Tibial nerve (tissue), 4 donors: ENCODE data around the gene FCAR. TPM values are rescaled to one million over a fixed set of nuclear protein-coding genes. Genes with fewer than 3 reads are reported as not detected.
"Not testable (repeated sequence)": the region's sequence is repeated elsewhere in the genome, so short reads cannot be mapped to it uniquely, and the experiment has no call there.

ENCODE experiments used
- DNase-seq, 2 donors: peaks; one replicate each; pipeline ENCODE4 v3.0.0-alpha.2; 2019; ENCODE audit warnings: low spot score in 2 of 2
- H3K27ac ChIP-seq, 4 donors: fragments of 200-600 bp; sonication (generic) in 3 of 4; one replicate each; pipeline ENCODE4 v1.5.1; 2017 to 2019; ENCODE audit warnings: mild to moderate bottlenecking in 1 of 4
- H3K27me3 ChIP-seq, 2 donors: fragments of 200-600 bp; sonication (generic) in 1 of 2; one replicate each; pipeline versions ENCODE4 v1.5.1 to v1.6.0; 2017 to 2019
- H3K36me3 ChIP-seq, 3 donors: fragments of 200-600 bp; sonication (generic); one replicate each; pipeline ENCODE4 v1.5.1; 2018 to 2019
- H3K4me1 ChIP-seq, 4 donors: fragments of 200-600 bp; sonication (generic) in 3 of 4; one replicate each; pipeline ENCODE4 v1.5.1; 2017 to 2019
- H3K4me3 ChIP-seq, 4 donors: fragments of 200-600 bp; sonication (generic) in 3 of 4; one replicate each; pipeline ENCODE4 v1.5.1; 2017 to 2019; ENCODE audit warnings: mild to moderate bottlenecking in 1 of 4, moderate library complexity in 1 of 4
- H3K9me3 ChIP-seq, 4 donors: fragments of 200-600 bp; sonication (generic) in 3 of 4; one replicate each; pipeline ENCODE4 v1.5.1; 2017 to 2019
- EP300 ChIP-seq, 2 donors: sonication (generic); formaldehyde crosslinking; IDR thresholded peaks; one replicate each; pipeline ENCODE4 v1.6.1; 2017; ENCODE audit warnings: antibody characterized with exemption in 2 of 2, mild to moderate bottlenecking in 1 of 2
- POLR2A ChIP-seq, 2 donors: fragments of 450-650 bp; IDR thresholded peaks; one replicate each; pipeline ENCODE4 v1.6.1; 2017; ENCODE audit warnings: antibody characterized with exemption in 2 of 2, mild to moderate bottlenecking in 2 of 2, moderate library complexity in 2 of 2
- WGBS, 2 donors: methylation state at CpG; one replicate each; pipeline ENCODE4 v1.1.5; 2018; 5-methylcytosine and 5-hydroxymethylcytosine counted together
- total RNA-seq, 4 donors: library from RNA; depleted of rRNA; stranded (reverse); fragments of >200 nt; gene quantifications; one replicate each; pipeline ENCODE4 v1.1.0, GENCODE V29; 2016
- TF ChIP-seq, protein P1 (sequence below), 5 experiments: fragments of 200-600 bp in 3 of 5; fragments of 450-650 bp in 2 of 5; sonication (generic) in 3 of 5; IDR thresholded peaks; one replicate each; pipeline ENCODE4 v1.5.1; 2016 to 2019; ENCODE audit warnings: antibody characterized with exemption in 5 of 5, mild to moderate bottlenecking in 3 of 5, moderate library complexity in 2 of 5

FCAR gene
- total RNA-seq, 4 donors from 2014 or later, result 2.1 TPM; not detected in 3

DNA sequence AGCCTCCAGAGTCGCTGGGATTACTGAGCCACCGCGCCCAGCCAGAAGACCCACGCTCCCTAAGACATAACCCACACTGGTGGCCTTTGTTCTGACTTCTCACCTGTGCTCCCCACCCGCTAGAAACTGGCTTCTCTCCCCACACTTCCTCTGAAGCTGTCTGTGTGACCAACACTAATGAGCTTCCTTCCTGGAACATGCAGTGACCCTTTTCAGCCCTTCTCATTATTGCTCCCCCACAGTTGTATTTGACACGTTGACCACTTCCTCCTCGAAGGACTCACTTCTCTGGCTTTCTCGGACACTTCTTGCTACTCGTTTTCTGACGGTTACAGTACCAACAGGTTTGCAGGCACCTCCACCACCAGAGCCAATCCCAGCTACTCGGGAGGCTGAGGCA lies 42.8 kb downstream of the FCAR start:
- Histone ChIP-seq H3K4me3 (no peak overlapping the region), H3K27me3 (no peaks in the 10 kb centered on the region), H3K9me3 (peaks cover 0 to 16% (median 0%) of the 10 kb centered on the region in 4 donors), H3K4me1 (no peaks in the 10 kb centered on the region), H3K27ac (no peak overlapping the region), H3K36me3 (no peaks in the 10 kb centered on the region)
- WGBS, 2 donors, result 70 to 81% methylated on average over 11 of the region's 11 CpGs
- no peak for DNase-seq
- TF ChIP-seq, protein P1, sequence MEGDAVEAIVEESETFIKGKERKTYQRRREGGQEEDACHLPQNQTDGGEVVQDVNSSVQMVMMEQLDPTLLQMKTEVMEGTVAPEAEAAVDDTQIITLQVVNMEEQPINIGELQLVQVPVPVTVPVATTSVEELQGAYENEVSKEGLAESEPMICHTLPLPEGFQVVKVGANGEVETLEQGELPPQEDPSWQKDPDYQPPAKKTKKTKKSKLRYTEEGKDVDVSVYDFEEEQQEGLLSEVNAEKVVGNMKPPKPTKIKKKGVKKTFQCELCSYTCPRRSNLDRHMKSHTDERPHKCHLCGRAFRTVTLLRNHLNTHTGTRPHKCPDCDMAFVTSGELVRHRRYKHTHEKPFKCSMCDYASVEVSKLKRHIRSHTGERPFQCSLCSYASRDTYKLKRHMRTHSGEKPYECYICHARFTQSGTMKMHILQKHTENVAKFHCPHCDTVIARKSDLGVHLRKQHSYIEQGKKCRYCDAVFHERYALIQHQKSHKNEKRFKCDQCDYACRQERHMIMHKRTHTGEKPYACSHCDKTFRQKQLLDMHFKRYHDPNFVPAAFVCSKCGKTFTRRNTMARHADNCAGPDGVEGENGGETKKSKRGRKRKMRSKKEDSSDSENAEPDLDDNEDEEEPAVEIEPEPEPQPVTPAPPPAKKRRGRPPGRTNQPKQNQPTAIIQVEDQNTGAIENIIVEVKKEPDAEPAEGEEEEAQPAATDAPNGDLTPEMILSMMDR (IDR thresholded peaks at IDR 0.05), result no peak
- TF ChIP-seq POLR2A (IDR thresholded peaks at IDR 0.05) (no peak), EP300 (IDR thresholded peaks at IDR 0.05) (no peak)

DNA sequence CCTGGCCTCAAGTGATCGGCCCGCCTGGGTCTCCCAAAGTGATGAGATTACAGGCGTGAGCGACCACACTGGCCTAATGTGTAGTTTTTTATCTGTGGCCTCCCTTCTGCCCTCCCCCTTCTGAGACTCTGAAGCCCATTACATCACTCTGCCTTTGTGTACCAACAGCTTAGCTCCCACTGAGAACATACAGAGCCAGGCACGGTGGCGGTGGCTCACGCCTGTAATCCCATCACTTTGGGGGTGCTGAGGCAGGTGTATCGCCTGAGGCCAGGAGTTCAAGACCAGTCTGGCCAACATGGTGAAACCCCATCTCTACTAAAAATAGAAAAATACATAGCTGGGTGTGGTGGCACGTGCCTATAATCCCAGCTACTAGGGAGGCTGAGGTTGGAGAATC lies 44.5 kb downstream of the FCAR start:
- H3K27ac ChIP-seq, result no peak overlapping the region
- H3K9me3 ChIP-seq, result peaks cover 0 to 16% (median 0%) of the 10 kb centered on the region in 4 donors
- DNase-seq, result no peak
- TF ChIP-seq, protein P1 (IDR thresholded peaks at IDR 0.05), result no peak
- no peak for TF ChIP-seq POLR2A (IDR thresholded peaks at IDR 0.05)
- no peak for TF ChIP-seq EP300 (IDR thresholded peaks at IDR 0.05)
- no peaks in the 10 kb centered on the region for H3K27me3 ChIP-seq
- WGBS, 2 donors, result 90 to 92% methylated on average over 9 of the region's 9 CpGs
- H3K4me3 ChIP-seq, result no peak overlapping the region
- no peaks in the 10 kb centered on the region for H3K36me3 ChIP-seq
- no peaks in the 10 kb centered on the region for H3K4me1 ChIP-seq

DNA sequence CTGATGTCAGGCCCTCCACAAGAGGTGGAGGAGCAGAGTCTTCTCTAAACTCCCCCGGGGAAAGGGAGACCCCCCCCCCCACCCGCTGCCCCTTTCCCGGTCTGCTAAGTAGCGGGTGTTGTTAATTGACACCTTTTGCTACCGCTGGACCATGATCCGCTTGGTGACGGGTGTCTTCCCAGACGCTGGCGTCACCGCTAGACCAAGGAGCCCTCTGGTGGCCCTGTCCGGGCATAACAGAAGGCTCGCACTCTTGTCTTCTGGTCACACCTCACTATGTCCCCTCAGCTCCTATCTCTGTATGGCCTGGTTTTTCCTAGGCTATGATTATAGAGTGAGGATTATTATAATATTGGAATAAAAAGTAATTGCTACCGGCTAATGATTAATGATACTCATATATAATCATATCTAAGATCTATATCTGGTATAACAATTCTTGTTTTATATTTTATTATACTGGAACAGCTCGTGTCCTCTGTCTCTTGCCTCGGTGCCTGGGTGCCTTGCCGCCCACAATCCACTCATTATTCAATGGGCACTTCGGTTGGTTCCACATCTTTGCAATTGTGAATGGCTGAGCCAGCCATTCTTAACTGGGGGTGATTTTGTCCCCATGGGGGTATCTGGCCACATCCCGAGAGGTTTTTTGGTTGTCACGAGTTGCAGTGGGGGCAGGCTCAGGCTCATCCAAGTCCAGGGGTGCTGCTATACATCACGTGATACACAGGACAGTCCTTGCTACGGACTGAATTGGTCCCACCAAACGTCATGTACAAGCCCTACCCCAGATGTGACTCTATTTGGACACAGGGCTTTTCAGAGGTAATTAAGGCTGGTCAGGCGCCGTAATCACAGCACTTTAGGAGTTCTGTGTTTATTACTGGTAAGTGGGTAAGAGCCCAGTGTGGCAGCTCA lies 45.9 kb downstream of the FCAR start:
- H3K9me3 ChIP-seq, result peaks cover 0 to 19% (median 0%) of the 10 kb centered on the region in 4 donors
- H3K36me3 ChIP-seq, H3K27ac ChIP-seq, DNase-seq, H3K4me1 ChIP-seq, H3K27me3 ChIP-seq, H3K4me3 ChIP-seq: not testable (repeated sequence)
- WGBS, 2 donors, result 40 to 44% methylated on average over 17 to 19 of the region's 24 CpGs

DNA sequence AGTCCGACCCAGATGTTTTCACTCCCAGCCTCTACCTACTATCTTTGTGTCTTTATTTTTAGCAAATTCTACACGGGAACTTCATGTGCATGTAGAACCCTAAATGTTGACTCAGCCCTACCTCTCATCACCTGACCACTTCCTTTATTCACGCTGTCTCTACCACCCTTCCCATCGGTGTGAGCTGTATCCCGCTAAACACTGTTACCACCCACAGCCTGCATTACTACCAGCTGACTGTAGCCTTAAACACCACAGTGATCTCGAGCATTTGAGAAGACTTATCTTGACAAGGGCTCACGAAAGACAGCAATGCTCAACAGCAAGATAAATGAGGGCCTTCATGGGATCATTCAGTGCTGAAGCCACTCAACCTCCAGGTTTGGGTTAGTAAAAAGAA lies 47.0 kb downstream of the FCAR start:
- TF ChIP-seq, protein P1 (IDR thresholded peaks at IDR 0.05), result no peak
- TF ChIP-seq EP300 (IDR thresholded peaks at IDR 0.05), result no peak
- TF ChIP-seq POLR2A (IDR thresholded peaks at IDR 0.05), result no peak

DNA sequence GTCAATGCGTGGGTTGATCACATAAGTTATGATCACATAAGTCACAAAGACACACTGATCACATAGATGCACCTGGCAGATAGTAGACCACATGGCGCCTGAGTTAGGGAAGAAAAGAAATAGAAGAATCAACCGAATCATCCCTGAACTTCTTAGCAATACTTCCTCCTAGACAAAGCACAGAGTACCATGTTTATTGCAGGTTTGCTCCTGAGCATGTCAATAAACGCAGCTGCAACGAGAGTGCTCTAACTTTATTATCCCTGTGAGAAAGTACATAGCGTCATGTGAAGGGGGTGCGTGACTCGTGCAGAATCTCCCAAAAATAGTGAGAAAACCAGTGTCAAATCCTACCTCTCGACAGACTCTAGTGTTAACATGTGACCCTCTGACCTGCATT lies 49.2 kb downstream of the FCAR start:
- 50 to 62% methylated on average over 9 of the region's 9 CpGs for WGBS, 2 donors
- Histone ChIP-seq H3K36me3 (no peaks in the 10 kb centered on the region), H3K4me1 (no peaks in the 10 kb centered on the region), H3K27ac (no peak overlapping the region), H3K9me3 (peaks cover 0 to 42% (median 1%) of the 10 kb centered on the region in 4 donors), H3K4me3 (no peak overlapping the region), H3K27me3 (no peaks in the 10 kb centered on the region)
- TF ChIP-seq, protein P1 (IDR thresholded peaks at IDR 0.05), result no peak
- TF ChIP-seq EP300 (IDR thresholded peaks at IDR 0.05), result no peak
- no peak for TF ChIP-seq POLR2A (IDR thresholded peaks at IDR 0.05)
- DNase-seq, result no peak

More for the DNA sequence above, 47.0 kb downstream of the FCAR start:
- no peak for DNase-seq
- Histone ChIP-seq H3K36me3 (no peaks in the 10 kb centered on the region), H3K9me3 (peaks cover 0 to 28% (median 0%) of the 10 kb centered on the region in 4 donors), H3K4me1 (no peaks in the 10 kb centered on the region), H3K27me3 (no peaks in the 10 kb centered on the region), H3K4me3 (no peak overlapping the region), H3K27ac (no peak overlapping the region)
- 68 to 71% methylated on average over 7 of the region's 7 CpGs for WGBS, 2 donors
